ENCODE results near the gene NR5A2.

DNA sequence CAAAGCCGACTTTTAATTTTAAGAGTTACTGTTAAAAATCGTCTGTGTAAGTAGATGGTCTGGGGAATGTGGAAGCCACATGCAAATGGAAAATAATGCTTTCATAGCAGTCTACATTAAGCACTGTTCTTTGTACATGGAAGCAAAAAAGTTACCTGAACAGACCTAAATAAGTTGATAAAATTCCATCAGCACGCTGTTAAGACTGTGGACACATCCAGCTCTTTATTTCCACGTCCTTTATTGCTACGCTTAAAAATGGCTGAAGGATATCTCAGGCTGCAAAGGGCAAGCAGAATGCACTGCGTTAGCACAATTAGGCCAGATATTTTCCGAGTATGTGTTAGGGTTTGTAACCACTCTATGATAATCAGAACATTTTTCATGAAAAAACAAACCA is 22.3 kb downstream of the NR5A2 start:
- TF ChIP-seq, protein P1, sequence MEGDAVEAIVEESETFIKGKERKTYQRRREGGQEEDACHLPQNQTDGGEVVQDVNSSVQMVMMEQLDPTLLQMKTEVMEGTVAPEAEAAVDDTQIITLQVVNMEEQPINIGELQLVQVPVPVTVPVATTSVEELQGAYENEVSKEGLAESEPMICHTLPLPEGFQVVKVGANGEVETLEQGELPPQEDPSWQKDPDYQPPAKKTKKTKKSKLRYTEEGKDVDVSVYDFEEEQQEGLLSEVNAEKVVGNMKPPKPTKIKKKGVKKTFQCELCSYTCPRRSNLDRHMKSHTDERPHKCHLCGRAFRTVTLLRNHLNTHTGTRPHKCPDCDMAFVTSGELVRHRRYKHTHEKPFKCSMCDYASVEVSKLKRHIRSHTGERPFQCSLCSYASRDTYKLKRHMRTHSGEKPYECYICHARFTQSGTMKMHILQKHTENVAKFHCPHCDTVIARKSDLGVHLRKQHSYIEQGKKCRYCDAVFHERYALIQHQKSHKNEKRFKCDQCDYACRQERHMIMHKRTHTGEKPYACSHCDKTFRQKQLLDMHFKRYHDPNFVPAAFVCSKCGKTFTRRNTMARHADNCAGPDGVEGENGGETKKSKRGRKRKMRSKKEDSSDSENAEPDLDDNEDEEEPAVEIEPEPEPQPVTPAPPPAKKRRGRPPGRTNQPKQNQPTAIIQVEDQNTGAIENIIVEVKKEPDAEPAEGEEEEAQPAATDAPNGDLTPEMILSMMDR (IDR thresholded peaks at IDR 0.05 in 4 of 5, conservative IDR thresholded peaks at IDR 0.05 in 1 of 5): no peak
- TF ChIP-seq POLR2A (IDR thresholded peaks at IDR 0.05): no peak

All from gastrocnemius medialis (tissue), 4 donors.